ENCODE data around the gene NEMP1.
"Not testable (repeated sequence)": the region's sequence is repeated elsewhere in the genome, so short reads cannot be mapped to it uniquely, and the experiment has no call there.

Gene NEMP1

GRCh38 chr12:57078519-57079404, at the start of gene NEMP1:
TSS of gene NEMP1 (minus strand) at chr12:57078791. CDS start at chr12:57078745, 46 bp downstream.
- peak; percentile 39 to 100 (median 98) for DNase-seq

- peak in 53 of 56 donors; percentile 31 to 91 (median 73) for DNase-seq
Measured at GRCh38 chr12:57127726-57128518, 49.3 kb upstream of the NEMP1 start, which contains the start of gene LRP1. TSS of gene LRP1 (plus strand) at chr12:57128483. CDS start at chr12:57128965, 482 bp downstream.

GRCh38 chr12:57127101-57127725, 48.6 kb upstream of the NEMP1 start:
- peak in 26 of 56 donors; percentile 11 to 59 (median 33) for DNase-seq

- no peak for DNase-seq
Measured at GRCh38 chr12:57126561-57126960, 48.0 kb upstream of the NEMP1 start.

- DNase-seq, result no peak
Measured at GRCh38 chr12:57126061-57126460, 47.5 kb upstream of the NEMP1 start.

GRCh38 chr12:57124261-57124877, 45.8 kb upstream of the NEMP1 start:
- peak in 48 of 56 donors; percentile 11 to 88 (median 53) for DNase-seq

GRCh38 chr12:57123813-57124212, 45.2 kb upstream of the NEMP1 start:
- DNase-seq, result no peak

GRCh38 chr12:57120718-57121117, 42.1 kb upstream of the NEMP1 start:
- not testable (repeated sequence) for DNase-seq

- DNase-seq, result no peak
Measured at GRCh38 chr12:57119294-57120085, 40.9 kb upstream of the NEMP1 start.

GRCh38 chr12:57118711-57119271, 40.2 kb upstream of the NEMP1 start:
- no peak for DNase-seq

GRCh38 chr12:57116580-57117281, 38.1 kb upstream of the NEMP1 start:
- no peak for DNase-seq

- DNase-seq, result peak in 7 of 56 donors; percentile 39 to 82 (median 66)
Measured at GRCh38 chr12:57112492-57113294, 34.1 kb upstream of the NEMP1 start.

- peak in 40 of 56 donors; percentile 17 to 66 (median 46) for DNase-seq
Measured at GRCh38 chr12:57111031-57111734, 32.6 kb upstream of the NEMP1 start, which contains the start of gene STAT6. TSS of gene STAT6 (minus strand) at chr12:57111362. CDS start at chr12:57108278, 3,084 bp downstream.

- DNase-seq, result peak in 17 of 56 donors; percentile 8 to 58 (median 31)
Measured at GRCh38 chr12:57110104-57111030, 31.8 kb upstream of the NEMP1 start.

- DNase-seq, result no peak
Measured at GRCh38 chr12:57109207-57110103, 30.9 kb upstream of the NEMP1 start.

Measured in amygdala (tissue), 56 donors.